Measurements from ENCODE around the gene GRB10.

DNA sequence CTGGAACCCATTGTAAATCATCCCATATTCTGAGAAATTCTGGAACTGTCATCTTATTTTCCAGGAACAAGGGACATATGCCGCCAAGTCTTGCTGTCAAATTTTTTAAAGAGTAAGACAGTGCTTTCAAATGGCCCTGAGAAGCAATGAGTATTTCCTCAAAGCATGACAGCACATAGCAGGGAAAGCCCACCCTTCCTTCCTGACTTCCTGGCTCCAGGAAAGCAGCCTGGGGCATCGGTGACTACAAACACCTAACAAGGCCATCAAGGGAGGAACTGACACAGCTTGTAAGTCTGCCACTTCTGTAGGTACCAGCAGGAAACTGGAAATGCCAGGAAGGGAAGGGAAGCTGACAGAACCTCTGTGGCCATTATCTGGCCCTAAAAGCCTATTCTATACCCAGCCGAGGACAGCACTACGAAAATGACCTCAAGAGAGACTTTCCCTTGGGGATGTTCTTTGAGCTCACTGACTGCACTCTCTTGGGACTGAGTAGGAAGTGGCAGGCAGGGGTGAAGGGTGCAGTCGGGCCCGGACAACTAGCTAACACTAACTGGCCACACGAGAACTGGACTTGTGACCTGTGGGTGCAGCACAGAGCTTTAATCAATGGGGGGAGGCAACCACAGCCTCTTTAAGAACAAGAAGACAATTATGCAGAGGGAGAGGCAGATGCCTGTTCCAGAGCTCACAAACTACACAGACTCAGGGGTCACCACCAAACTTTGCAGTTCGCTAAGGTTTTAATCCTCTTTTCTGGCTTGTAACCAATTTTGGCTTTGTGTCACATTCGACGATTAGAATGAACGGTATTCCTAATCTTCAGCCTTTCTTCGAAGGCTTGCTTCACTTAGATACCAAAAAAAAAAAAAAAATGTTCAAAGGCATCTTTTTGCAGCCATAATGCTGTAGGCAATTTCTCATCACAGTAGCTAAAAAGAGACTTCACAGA is 52.0 kb downstream of the GRB10 start:
- TF ChIP-seq, protein P1, sequence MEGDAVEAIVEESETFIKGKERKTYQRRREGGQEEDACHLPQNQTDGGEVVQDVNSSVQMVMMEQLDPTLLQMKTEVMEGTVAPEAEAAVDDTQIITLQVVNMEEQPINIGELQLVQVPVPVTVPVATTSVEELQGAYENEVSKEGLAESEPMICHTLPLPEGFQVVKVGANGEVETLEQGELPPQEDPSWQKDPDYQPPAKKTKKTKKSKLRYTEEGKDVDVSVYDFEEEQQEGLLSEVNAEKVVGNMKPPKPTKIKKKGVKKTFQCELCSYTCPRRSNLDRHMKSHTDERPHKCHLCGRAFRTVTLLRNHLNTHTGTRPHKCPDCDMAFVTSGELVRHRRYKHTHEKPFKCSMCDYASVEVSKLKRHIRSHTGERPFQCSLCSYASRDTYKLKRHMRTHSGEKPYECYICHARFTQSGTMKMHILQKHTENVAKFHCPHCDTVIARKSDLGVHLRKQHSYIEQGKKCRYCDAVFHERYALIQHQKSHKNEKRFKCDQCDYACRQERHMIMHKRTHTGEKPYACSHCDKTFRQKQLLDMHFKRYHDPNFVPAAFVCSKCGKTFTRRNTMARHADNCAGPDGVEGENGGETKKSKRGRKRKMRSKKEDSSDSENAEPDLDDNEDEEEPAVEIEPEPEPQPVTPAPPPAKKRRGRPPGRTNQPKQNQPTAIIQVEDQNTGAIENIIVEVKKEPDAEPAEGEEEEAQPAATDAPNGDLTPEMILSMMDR (IDR thresholded peaks at IDR 0.05), result no peak
- no peak for TF ChIP-seq POLR2AphosphoS5 (IDR thresholded peaks at IDR 0.05; ENCODE audit: insufficient read depth in 1 of 2, low read depth in 1 of 2)
